HEK293 (cell line): ENCODE measurements around the gene CPLX1.

Experiments used
- CTCF ChIA-PET: fragments of 350-600 bp; formaldehyde crosslinking; extraction: SDS; loops from one replicate; lab custom pipeline; 2021; ENCODE audit warnings: antibody characterized with exemption; lab: Yijun Ruan, JAX
- POLR2A ChIA-PET: fragments of 300-600 bp; formaldehyde crosslinking; extraction: SDS; loops from one replicate; lab custom pipeline; 2020; ENCODE audit warnings: antibody characterized with exemption, inconsistent platforms; lab: Yijun Ruan, JAX
- H3K27ac ChIP-seq: fragments of 200-500 bp; sonication (Bioruptor generic); 2 replicates; pipeline ENCODE4 v1.5.1; 2014; ENCODE audit warnings: low read depth, low read length, control low read depth, inconsistent platforms; ENCODE audit errors: extremely low read depth
- H3K36me3 ChIP-seq, 2 experiments: fragments of 200-500 bp in 1 of 2; sonication (Bioruptor generic) in 1 of 2; 1 replicate in 1 of 2; 2 replicates in 1 of 2; pipeline ENCODE4 v1.5.1; 2014 to 2017; ENCODE audit warnings: inconsistent platforms in 2 of 2, low read length in 2 of 2; ENCODE audit not compliant: control insufficient read depth in 2 of 2, insufficient read depth in 1 of 2
- H3K4me1 ChIP-seq: fragments of 200-500 bp; sonication (Bioruptor generic); 2 replicates; pipeline ENCODE4 v1.5.1; 2014; ENCODE audit warnings: mild to moderate bottlenecking, low read length, inconsistent platforms; ENCODE audit not compliant: control insufficient read depth, insufficient read depth
- H3K4me3 ChIP-seq: 2 replicates; pipeline ENCODE4 v1.5.1; 2011; ENCODE audit warnings: low read depth, mild to moderate bottlenecking, control low read depth, low read length, moderate library complexity
- H3K9me3 ChIP-seq: fragments of 200-500 bp; sonication (Bioruptor generic); 2 replicates; pipeline ENCODE4 v1.5.1; 2014; ENCODE audit warnings: low read depth, low read length, inconsistent platforms; ENCODE audit not compliant: control insufficient read depth, insufficient read depth
- GLIS1 ChIP-seq: fragments of 450-650 bp; formaldehyde crosslinking; IDR thresholded peaks from 2 replicates; pipeline ENCODE4 v1.5.1; 2016; ENCODE audit warnings: missing biosample characterization, missing genetic modification characterization
- IKZF3 ChIP-seq: fragments of 450-650 bp; IDR thresholded peaks from 2 replicates; pipeline ENCODE4 v1.5.0; 2018; ENCODE audit warnings: missing biosample characterization, mild to moderate bottlenecking, missing genetic modification characterization, moderate library complexity
- ZEB2 ChIP-seq: fragments of 450-650 bp; formaldehyde crosslinking; IDR thresholded peaks from 2 replicates; pipeline ENCODE4 v1.5.1; 2016; ENCODE audit warnings: missing biosample characterization, missing genetic modification characterization
- ZNF114 ChIP-seq: fragments of 450-650 bp; formaldehyde crosslinking; IDR thresholded peaks from 2 replicates; pipeline ENCODE4 v1.5.0; 2017; ENCODE audit warnings: missing biosample characterization, missing genetic modification characterization
- ZNF184 ChIP-seq: fragments of 450-650 bp; IDR thresholded peaks from 2 replicates; pipeline ENCODE4 v1.5.1; 2018; ENCODE audit warnings: missing biosample characterization, mild to moderate bottlenecking, missing genetic modification characterization
- ZNF221 ChIP-seq: fragments of 450-650 bp; formaldehyde crosslinking; IDR thresholded peaks from 2 replicates; pipeline ENCODE4 v1.5.1; 2017; ENCODE audit warnings: missing biosample characterization, missing genetic modification characterization, borderline replicate concordance
- ZNF394 ChIP-seq: fragments of 450-650 bp; formaldehyde crosslinking; IDR thresholded peaks from 2 replicates; pipeline ENCODE4 v1.5.1; 2016; ENCODE audit warnings: missing biosample characterization, missing genetic modification characterization, mild to moderate bottlenecking, moderate library complexity, borderline replicate concordance
- ZNF629 ChIP-seq: fragments of 450-650 bp; formaldehyde crosslinking; IDR thresholded peaks from 2 replicates; pipeline ENCODE4 v1.5.1; 2017; ENCODE audit warnings: missing biosample characterization, missing genetic modification characterization
- ZSCAN30 ChIP-seq: fragments of 450-650 bp; IDR thresholded peaks from 2 replicates; pipeline ENCODE4 v1.5.1; 2018; ENCODE audit warnings: missing biosample characterization, mild to moderate bottlenecking, missing genetic modification characterization, moderate library complexity
- TF ChIP-seq, protein P1 (sequence below): fragments of 450-650 bp; formaldehyde crosslinking; optimal IDR thresholded peaks from 2 replicates; pipeline ENCODE3; 2016; ENCODE audit warnings: missing biosample characterization, mild to moderate bottlenecking, missing genetic modification characterization
- TF ChIP-seq, protein P2 (sequence below): fragments of 450-650 bp; formaldehyde crosslinking; IDR thresholded peaks from 2 replicates; pipeline ENCODE4 v1.5.1; 2016; ENCODE audit warnings: missing biosample characterization, missing genetic modification characterization
- TF ChIP-seq, protein P3 (sequence below): fragments of 450-650 bp; formaldehyde crosslinking; conservative IDR thresholded peaks from 2 replicates; pipeline ENCODE4 v1.5.1; 2016; ENCODE audit warnings: low read depth, missing biosample characterization, missing genetic modification characterization
- TF ChIP-seq, protein P4 (sequence below): fragments of 450-650 bp; formaldehyde crosslinking; IDR thresholded peaks from 2 replicates; pipeline ENCODE4 v1.5.1; 2017; ENCODE audit warnings: missing biosample characterization, missing genetic modification characterization

The CPLX1 gene

DNA sequence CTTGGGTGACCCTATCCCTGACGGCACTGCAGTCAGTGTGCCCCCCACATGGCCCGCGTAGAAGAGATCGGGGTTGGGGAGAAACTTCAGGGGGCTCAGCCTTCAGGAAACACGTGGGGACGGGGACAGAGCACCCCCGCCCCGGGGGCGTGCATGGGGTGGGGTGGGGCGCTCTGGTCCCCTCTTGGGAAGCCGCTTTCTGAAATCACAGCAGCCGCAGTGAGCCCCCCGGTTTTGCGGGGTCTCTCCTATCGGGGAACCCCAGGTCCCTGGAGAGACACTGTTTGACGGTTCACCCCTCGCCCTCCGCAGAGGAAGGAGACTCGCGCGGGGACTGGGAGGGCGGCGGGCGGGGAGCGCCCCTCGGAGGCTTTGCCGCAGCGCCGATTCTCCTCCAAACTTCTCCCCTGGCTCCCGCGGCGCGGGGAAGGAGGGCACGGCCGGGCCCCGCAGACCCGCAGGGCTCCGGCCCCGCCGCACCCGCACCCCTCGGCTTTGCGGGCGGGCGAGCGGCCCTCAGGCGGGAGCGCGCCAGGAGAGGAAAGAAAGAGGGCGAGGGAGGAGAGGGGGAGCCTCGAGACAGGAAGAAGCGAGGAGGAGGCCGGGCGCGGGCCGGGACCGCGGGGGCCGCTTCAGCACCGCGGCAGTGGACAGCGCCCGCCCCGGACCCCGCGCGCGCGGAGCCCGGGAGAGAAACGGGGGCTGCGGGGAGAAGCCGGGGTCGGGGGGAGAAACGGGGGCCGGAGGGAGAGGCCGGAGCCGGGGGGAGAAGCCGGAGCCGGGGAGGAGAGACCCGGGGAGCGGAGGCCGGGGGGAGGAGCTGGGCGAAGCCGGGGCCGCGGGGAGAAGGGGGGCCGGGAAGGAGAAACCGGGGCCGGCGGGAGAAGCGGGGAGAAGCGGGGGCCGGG, 612 bp downstream of the CPLX1 start:
- Histone ChIP-seq H3K4me1 (no peaks in the 10 kb centered on the region), H3K4me3 (peak overlapping the region; percentile 19), H3K27ac (no peak overlapping the region), H3K36me3 (no peaks in the 10 kb centered on the region)
- TF ChIP-seq GLIS1 (tag by site-specific recombination) (peak; percentile 19; the same call in 1 of the 2 replicates), ZNF114 (tag by site-specific recombination) (no peak), ZSCAN30 (0 out of 2 replicates have a peak, but pooled peaks have one; percentile 20), ZNF221 (tag by site-specific recombination) (no peak), ZNF394 (tag by site-specific recombination) (peak; percentile 57; the same call in 1 of the 2 replicates), ZEB2 (no peak), ZNF629 (tag by site-specific recombination) (no peak), IKZF3 (0 out of 2 replicates have a peak, but pooled peaks have one; percentile 12)
- TF ChIP-seq, protein P1, sequence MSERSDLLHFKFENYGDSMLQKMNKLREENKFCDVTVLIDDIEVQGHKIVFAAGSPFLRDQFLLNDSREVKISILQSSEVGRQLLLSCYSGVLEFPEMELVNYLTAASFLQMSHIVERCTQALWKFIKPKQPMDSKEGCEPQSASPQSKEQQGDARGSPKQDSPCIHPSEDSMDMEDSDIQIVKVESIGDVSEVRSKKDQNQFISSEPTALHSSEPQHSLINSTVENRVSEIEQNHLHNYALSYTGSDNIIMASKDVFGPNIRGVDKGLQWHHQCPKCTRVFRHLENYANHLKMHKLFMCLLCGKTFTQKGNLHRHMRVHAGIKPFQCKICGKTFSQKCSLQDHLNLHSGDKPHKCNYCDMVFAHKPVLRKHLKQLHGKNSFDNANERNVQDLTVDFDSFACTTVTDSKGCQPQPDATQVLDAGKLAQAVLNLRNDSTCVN (tag by site-specific recombination) = peak; percentile 37
- TF ChIP-seq, protein P2, sequence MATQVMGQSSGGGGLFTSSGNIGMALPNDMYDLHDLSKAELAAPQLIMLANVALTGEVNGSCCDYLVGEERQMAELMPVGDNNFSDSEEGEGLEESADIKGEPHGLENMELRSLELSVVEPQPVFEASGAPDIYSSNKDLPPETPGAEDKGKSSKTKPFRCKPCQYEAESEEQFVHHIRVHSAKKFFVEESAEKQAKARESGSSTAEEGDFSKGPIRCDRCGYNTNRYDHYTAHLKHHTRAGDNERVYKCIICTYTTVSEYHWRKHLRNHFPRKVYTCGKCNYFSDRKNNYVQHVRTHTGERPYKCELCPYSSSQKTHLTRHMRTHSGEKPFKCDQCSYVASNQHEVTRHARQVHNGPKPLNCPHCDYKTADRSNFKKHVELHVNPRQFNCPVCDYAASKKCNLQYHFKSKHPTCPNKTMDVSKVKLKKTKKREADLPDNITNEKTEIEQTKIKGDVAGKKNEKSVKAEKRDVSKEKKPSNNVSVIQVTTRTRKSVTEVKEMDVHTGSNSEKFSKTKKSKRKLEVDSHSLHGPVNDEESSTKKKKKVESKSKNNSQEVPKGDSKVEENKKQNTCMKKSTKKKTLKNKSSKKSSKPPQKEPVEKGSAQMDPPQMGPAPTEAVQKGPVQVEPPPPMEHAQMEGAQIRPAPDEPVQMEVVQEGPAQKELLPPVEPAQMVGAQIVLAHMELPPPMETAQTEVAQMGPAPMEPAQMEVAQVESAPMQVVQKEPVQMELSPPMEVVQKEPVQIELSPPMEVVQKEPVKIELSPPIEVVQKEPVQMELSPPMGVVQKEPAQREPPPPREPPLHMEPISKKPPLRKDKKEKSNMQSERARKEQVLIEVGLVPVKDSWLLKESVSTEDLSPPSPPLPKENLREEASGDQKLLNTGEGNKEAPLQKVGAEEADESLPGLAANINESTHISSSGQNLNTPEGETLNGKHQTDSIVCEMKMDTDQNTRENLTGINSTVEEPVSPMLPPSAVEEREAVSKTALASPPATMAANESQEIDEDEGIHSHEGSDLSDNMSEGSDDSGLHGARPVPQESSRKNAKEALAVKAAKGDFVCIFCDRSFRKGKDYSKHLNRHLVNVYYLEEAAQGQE (tag by site-specific recombination) = peak; percentile 82
- TF ChIP-seq, all 188 proteins: peak for 6
- POLR2A ChIA-PET = no interaction called here
- no peaks in the 10 kb centered on the region for H3K9me3 ChIP-seq
- CTCF ChIA-PET = interaction anchor here (0.6 kb wide), 1 partner anchor 18 kb away, joined by 3 read pairs; no protein-coding TSS in a partner anchor

DNA sequence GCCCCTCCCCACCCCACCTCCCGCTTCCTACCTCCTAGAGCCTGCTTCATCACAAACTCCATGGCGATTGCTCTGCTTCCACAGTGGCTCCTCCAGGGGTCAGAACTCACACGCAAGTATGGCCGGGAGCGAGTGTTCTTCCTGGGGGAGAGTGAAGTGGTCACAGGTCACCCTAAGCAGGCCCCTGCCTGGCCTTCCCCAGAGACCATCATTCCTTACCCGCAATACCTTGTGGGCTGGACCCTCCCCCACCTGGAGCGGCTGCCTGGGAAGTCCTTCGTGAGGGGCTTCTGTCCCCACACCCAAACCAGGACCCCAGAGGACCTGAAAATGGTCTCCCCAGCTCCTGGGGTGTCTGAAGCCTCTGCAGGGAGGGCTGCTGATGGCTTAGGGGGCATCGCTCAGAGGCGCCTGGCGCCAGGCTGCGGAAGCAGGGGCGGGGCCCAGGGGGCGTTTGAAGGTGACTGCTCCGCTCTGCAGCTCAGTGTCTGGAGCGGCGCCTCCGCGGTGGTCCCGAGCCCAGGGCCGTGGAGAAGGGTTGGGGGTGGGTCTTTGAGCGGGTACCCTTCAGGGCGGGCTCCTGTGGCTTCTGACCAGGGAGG, 1.4 kb downstream of the CPLX1 start:
- Histone ChIP-seq H3K4me1 (no peaks in the 10 kb centered on the region), H3K9me3 (no peaks in the 10 kb centered on the region), H3K36me3 (no peaks in the 10 kb centered on the region), H3K4me3 (no peak overlapping the region), H3K27ac (no peak overlapping the region)
- ChIA-PET POLR2A (no interaction called here), CTCF (interaction anchor here (0.6 kb wide), 1 partner anchor 17 kb away, joined by 3 read pairs; no protein-coding TSS in a partner anchor)
- no peak for TF ChIP-seq ZNF184 (tag by site-specific recombination)
- TF ChIP-seq, protein P3, sequence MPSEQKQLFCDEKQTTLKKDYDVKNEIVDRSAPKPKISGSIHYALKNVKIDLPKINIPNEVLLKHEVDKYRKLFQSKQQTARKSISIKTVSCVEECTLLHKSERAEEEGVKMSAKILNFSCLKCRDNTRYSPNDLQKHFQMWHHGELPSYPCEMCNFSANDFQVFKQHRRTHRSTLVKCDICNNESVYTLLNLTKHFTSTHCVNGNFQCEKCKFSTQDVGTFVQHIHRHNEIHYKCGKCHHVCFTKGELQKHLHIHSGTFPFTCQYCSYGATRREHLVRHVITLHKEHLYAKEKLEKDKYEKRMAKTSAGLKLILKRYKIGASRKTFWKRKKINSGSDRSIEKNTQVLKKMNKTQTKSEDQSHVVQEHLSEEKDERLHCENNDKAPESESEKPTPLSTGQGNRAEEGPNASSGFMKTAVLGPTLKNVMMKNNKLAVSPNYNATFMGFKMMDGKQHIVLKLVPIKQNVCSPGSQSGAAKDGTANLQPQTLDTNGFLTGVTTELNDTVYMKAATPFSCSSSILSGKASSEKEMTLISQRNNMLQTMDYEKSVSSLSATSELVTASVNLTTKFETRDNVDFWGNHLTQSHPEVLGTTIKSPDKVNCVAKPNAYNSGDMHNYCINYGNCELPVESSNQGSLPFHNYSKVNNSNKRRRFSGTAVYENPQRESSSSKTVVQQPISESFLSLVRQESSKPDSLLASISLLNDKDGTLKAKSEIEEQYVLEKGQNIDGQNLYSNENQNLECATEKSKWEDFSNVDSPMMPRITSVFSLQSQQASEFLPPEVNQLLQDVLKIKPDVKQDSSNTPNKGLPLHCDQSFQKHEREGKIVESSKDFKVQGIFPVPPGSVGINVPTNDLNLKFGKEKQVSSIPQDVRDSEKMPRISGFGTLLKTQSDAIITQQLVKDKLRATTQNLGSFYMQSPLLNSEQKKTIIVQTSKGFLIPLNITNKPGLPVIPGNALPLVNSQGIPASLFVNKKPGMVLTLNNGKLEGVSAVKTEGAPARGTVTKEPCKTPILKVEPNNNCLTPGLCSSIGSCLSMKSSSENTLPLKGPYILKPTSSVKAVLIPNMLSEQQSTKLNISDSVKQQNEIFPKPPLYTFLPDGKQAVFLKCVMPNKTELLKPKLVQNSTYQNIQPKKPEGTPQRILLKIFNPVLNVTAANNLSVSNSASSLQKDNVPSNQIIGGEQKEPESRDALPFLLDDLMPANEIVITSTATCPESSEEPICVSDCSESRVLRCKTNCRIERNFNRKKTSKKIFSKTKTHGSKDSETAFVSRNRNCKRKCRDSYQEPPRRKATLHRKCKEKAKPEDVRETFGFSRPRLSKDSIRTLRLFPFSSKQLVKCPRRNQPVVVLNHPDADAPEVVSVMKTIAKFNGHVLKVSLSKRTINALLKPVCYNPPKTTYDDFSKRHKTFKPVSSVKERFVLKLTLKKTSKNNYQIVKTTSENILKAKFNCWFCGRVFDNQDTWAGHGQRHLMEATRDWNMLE (tag by site-specific recombination) = no peak
- TF ChIP-seq, protein P2 (tag by site-specific recombination) = no peak
- TF ChIP-seq, protein P4, sequence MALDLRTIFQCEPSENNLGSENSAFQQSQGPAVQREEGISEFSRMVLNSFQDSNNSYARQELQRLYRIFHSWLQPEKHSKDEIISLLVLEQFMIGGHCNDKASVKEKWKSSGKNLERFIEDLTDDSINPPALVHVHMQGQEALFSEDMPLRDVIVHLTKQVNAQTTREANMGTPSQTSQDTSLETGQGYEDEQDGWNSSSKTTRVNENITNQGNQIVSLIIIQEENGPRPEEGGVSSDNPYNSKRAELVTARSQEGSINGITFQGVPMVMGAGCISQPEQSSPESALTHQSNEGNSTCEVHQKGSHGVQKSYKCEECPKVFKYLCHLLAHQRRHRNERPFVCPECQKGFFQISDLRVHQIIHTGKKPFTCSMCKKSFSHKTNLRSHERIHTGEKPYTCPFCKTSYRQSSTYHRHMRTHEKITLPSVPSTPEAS (tag by site-specific recombination) = no peak
- no peak for TF ChIP-seq IKZF3
